ENCODE data around the gene UGT1A7.

DNA sequence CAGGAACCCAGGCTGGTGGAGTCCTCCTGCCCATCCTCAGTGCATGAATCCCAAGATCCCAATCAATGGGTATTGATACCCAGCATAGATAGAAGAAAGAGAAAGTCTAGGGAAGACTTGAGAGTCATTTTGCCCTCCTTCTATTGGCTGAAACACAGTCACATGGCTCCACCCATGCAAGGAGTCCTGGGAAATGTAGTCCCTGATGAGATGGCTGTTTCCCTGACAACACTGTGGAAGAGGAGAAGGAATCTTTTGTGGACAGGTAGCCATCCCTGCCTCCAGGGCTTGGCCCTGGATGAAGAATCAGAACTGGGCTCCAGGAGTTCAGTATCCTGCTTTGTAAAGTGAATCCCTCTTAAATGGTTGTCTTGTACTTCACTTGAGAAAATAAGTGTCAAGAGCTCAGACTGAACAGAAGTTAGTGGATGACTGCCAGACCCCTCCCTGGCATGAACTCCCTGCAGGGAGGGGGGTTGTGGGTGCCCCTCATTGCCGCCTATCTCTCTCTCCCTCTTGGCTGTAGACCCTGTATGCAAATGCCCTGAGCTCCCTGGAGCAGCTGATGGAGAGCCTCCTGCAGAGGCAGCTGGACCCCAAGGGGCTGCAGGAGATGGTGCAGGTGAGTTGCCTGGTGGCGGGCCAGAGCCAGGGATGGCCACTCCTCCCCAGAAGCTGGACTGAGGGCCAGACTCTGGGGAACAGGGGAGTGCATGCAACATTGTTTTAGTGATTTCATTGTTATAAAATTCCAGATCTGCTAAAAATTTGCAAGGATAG lies 132.5 kb downstream of the UGT1A7 start:
- TF ChIP-seq, protein P1, sequence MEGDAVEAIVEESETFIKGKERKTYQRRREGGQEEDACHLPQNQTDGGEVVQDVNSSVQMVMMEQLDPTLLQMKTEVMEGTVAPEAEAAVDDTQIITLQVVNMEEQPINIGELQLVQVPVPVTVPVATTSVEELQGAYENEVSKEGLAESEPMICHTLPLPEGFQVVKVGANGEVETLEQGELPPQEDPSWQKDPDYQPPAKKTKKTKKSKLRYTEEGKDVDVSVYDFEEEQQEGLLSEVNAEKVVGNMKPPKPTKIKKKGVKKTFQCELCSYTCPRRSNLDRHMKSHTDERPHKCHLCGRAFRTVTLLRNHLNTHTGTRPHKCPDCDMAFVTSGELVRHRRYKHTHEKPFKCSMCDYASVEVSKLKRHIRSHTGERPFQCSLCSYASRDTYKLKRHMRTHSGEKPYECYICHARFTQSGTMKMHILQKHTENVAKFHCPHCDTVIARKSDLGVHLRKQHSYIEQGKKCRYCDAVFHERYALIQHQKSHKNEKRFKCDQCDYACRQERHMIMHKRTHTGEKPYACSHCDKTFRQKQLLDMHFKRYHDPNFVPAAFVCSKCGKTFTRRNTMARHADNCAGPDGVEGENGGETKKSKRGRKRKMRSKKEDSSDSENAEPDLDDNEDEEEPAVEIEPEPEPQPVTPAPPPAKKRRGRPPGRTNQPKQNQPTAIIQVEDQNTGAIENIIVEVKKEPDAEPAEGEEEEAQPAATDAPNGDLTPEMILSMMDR (IDR thresholded peaks at IDR 0.05; ENCODE audit: low read length), result no peak
- TF ChIP-seq EZH2 (IDR thresholded peaks at IDR 0.05; ENCODE audit: borderline replicate concordance, low read length), result no peak
